Brain microvascular endothelial cell (primary cell): ENCODE measurements around the gene DUOX2.
A peak's percentile ranks its signal among the peaks of the same experiment; 100 is the strongest.

Source experiments
- DNase-seq: peaks from one replicate; pipeline ENCODE4 v3.0.0-alpha.2; 2020
- H3K27ac ChIP-seq: fragments of 250-450 bp; sonication (Bioruptor Pico); 2 replicates; pipeline ENCODE4 v1.5.1; 2020; ENCODE audit warnings: mild to moderate bottlenecking, moderate library complexity
- H3K27me3 ChIP-seq: fragments of 250-450 bp; sonication (Bioruptor Pico); replicated peaks from 2 replicates; pipeline ENCODE4 v1.5.1; 2020; ENCODE audit warnings: mild to moderate bottlenecking
- H3K36me3 ChIP-seq: fragments of 250-450 bp; sonication (Bioruptor Pico); replicated peaks from 2 replicates; pipeline ENCODE4 v1.5.1; 2020; ENCODE audit warnings: mild to moderate bottlenecking
- H3K4me3 ChIP-seq: 2 replicates; pipeline ENCODE4 v1.5.1; 2011; ENCODE audit warnings: low read depth, mild to moderate bottlenecking, control low read depth, low read length, moderate library complexity
- in situ Hi-C: cut with HindIII; loops from 2 replicates; pipeline ENCODE4 v1.10.0; 2017; ENCODE audit warnings: low sequenced_read_pairs, low pct_ligation_motif_present
- TF ChIP-seq, protein P1 (sequence below): IDR thresholded peaks from 2 replicates; pipeline ENCODE4 v1.5.1; 2011; ENCODE audit warnings: low read depth, mild to moderate bottlenecking, moderate library complexity, low read length, control low read depth, inconsistent platforms; ENCODE audit errors: missing control alignments

DUOX2 gene

DNA sequence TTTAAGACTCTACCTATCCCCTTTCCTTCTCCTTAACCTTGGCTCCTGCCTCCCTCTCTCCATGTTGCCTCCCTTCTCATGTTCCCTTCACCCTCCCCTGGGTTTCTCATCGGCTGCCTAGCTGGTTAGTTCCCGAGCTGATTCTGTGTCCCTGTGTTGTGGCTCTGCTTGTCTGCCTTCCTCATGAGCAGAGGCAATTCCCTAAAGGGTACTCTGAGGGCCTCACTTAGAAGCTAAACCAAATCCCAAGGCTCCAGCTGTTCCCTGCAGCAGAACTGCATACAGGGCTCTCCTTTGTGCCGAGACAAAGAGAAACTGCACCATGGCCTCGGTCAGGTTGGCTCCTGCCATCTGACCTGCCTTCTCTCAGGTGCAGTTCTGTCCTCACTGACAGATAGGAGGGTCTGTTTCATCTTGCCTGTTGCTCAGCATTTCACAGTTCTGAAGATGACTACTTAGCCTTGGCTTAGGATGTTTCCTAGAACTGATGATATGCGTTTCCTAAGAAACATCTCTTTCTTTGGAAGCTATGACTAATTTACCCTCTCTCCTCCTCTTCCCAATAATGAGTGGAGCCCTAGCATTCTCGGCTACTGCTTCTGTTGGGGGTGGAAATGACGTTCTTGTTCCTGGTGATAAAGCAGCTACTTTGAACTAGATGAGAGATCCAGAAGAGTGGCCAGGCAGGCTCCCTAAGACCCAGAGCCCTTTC is 42.9 kb upstream of the DUOX2 start:
- Histone ChIP-seq H3K4me3 (no peak overlapping the region), H3K36me3 (no peaks in the 10 kb centered on the region), H3K27ac (no peak overlapping the region), H3K27me3 (no peaks in the 10 kb centered on the region)
- DNase-seq: peak; percentile 24
- in situ Hi-C loops: no loop called here
- TF ChIP-seq, protein P1, sequence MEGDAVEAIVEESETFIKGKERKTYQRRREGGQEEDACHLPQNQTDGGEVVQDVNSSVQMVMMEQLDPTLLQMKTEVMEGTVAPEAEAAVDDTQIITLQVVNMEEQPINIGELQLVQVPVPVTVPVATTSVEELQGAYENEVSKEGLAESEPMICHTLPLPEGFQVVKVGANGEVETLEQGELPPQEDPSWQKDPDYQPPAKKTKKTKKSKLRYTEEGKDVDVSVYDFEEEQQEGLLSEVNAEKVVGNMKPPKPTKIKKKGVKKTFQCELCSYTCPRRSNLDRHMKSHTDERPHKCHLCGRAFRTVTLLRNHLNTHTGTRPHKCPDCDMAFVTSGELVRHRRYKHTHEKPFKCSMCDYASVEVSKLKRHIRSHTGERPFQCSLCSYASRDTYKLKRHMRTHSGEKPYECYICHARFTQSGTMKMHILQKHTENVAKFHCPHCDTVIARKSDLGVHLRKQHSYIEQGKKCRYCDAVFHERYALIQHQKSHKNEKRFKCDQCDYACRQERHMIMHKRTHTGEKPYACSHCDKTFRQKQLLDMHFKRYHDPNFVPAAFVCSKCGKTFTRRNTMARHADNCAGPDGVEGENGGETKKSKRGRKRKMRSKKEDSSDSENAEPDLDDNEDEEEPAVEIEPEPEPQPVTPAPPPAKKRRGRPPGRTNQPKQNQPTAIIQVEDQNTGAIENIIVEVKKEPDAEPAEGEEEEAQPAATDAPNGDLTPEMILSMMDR: no peak

DNA sequence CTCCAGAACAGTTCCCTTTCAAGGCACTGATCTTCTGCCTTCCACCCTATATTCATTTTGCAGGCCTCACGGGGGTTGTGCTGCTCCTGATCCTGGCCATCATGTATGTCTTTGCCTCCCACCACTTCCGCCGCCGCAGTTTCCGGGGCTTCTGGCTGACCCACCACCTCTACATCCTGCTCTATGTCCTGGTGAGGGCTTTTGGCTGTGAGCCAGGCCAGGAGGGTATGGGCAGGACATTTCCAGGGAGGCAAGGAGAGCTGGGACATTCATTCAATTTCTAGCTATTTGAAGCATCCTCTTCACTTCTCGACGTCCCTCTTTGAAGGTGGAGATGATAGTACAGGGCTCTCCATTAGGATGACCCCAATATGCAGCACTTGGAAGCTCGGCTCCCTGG is 41.8 kb upstream of the DUOX2 start:
- Histone ChIP-seq H3K36me3 (no peaks in the 10 kb centered on the region), H3K27ac (no peak overlapping the region), H3K4me3 (no peak overlapping the region), H3K27me3 (no peaks in the 10 kb centered on the region)
- in situ Hi-C loops: no loop called here
- TF ChIP-seq, protein P1: no peak
- no peak for DNase-seq

DNA sequence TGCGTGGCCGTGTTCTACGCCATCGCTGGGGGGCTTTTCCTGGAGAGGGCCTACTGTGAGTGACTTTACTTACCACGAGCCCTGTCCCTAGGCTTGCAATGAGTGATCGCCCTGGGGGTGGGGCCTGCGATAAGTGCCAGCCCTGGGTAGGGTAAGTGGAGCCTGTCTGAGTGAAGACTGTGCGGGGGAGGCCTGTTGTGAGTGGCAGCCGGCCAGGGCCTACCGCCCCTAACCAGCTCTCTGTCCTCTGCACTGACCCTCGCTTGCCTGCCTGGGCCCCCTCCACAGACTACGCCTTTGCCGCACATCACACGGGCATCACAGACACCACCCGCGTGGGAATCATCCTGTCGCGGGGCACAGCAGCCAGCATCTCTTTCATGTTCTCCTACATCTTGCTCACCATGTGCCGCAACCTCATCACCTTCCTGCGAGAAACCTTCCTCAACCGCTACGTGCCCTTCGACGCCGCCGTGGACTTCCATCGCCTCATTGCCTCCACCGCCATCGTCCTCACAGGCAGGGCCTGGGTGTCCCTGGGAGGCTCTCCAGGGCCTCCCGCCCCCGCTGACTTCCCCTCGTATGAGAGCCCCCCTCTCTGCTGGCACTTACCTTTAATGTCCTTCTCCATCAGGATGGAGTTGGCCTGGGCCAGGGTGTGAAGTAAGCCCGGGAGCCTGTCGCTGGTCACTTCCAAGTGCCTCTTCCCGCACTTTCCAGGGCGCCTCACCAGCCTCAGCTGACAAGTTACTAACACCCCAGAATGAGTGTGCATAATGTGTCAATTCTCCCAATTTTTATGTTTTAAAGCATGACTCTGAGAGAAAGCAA is 38.2 kb upstream of the DUOX2 start:
- in situ Hi-C loops: no loop called here
- no peak for DNase-seq
- TF ChIP-seq, protein P1: no peak
- H3K36me3 ChIP-seq: no peaks in the 10 kb centered on the region
- no peak overlapping the region for H3K4me3 ChIP-seq
- no peaks in the 10 kb centered on the region for H3K27me3 ChIP-seq
- H3K27ac ChIP-seq: no peak overlapping the region

DNA sequence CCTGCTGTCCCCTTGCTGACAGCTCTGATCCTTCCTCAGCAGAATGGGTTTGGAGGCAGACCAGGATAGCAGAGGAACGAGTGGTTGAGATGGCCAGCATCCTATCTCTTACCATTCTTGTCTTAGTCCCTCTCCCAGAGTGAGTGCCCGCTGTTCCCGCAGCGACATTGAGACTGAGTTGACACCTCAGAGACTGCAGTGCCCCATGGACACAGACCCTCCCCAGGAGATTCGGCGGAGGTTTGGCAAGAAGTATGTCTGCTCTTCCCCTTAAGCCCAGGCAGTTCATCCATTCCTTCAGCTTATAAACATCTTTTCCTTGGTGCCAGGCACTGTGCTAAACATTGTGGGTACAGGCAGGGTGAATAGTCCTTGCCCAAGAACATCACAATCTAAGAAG is 37.0 kb upstream of the DUOX2 start:
- H3K27me3 ChIP-seq: no peaks in the 10 kb centered on the region
- no peak overlapping the region for H3K27ac ChIP-seq
- in situ Hi-C loops: no loop called here
- no peak overlapping the region for H3K4me3 ChIP-seq
- no peak for DNase-seq
- H3K36me3 ChIP-seq: no peaks in the 10 kb centered on the region
- TF ChIP-seq, protein P1: no peak

DNA sequence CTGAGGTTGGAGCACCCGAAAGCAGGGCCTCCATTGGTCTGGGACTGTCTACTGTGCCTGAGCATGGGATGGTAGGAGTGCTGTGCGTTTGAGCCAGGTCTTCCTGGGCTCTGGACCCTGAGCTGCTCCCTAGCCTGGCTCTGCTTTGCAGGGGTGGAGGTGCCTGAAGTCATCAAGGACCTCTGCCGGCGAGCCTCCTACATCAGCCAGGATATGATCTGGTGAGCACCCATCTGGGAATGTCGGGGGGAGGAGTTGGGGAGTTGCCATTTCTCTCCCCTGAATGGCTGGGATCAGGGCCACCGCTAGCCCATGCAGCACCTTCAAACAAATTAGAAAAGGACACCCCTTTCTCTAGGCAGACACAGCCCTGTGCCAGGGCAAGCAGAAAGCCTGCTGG is 36.5 kb upstream of the DUOX2 start:
- no peak for DNase-seq
- H3K27ac ChIP-seq: no peak overlapping the region

More for the DNA sequence above, 36.5 kb upstream of the DUOX2 start:
- Histone ChIP-seq H3K36me3 (no peaks in the 10 kb centered on the region), H3K27me3 (no peaks in the 10 kb centered on the region), H3K4me3 (no peak overlapping the region)
- in situ Hi-C loops: no loop called here
- TF ChIP-seq, protein P1: no peak
